H1 (cell line): ENCODE measurements around the gene LRRC39. TPM values are rescaled to one million over a fixed set of nuclear protein-coding genes. Genes with fewer than 3 reads are reported as not detected.

Experiments
- CTCF ChIA-PET: fragments of 300-600 bp; sonication (Branson Sonifier 250); formaldehyde crosslinking; loops from one replicate; lab custom pipeline; 2021; ENCODE audit not compliant: partially characterized antibody; lab: Charles Lee
- POLR2A ChIA-PET: fragments of 300-600 bp; sonication (Branson Sonifier 250); formaldehyde crosslinking; loops from one replicate; lab custom pipeline; 2021; ENCODE audit warnings: inconsistent platforms; ENCODE audit not compliant: partially characterized antibody; lab: Charles Lee
- DNase-seq, 2 experiments: peaks; one replicate each; pipeline versions ENCODE4 v3.0.0 to v3.0.0-alpha.2; 2010 to 2022; ENCODE audit warnings: low spot score in 2 of 2, low read depth in 1 of 2, mixed read lengths in 1 of 2
- FAIRE-seq: peaks from 2 replicates; lab custom pipeline; 2011; peaks lifted over from hg19 to GRCh38; lab: Jason Lieb, UNC
- H2AFZ ChIP-seq: 2 replicates; pipeline ENCODE4 v1.8.1; 2012; ENCODE audit warnings: low read length, inconsistent platforms
- H2AK5ac ChIP-seq: 2 replicates; pipeline ENCODE4 v1.6.1; 2013; ENCODE audit warnings: low read depth, low read length
- H2BK120ac ChIP-seq: replicated peaks from 2 replicates; pipeline ENCODE3; 2013; ENCODE audit warnings: low read depth, low read length, inconsistent platforms
- H2BK12ac ChIP-seq: 2 replicates; pipeline ENCODE4 v1.6.1; 2013; ENCODE audit warnings: low read depth, low read length
- H2BK15ac ChIP-seq: 2 replicates; pipeline ENCODE4 v1.6.1; 2013; ENCODE audit warnings: low read length
- H2BK20ac ChIP-seq: 2 replicates; pipeline ENCODE4 v1.6.1; 2013; ENCODE audit warnings: low read length
- H2BK5ac ChIP-seq: 2 replicates; pipeline ENCODE4 v1.6.1; 2013; ENCODE audit warnings: low read depth, low read length
- H3K14ac ChIP-seq: 2 replicates; pipeline ENCODE4 v1.6.1; 2013; ENCODE audit warnings: inconsistent platforms; ENCODE audit not compliant: insufficient read length
- H3K18ac ChIP-seq: 2 replicates; pipeline ENCODE4 v1.6.1; 2013; ENCODE audit warnings: low read length; ENCODE audit errors: extremely low read depth
- H3K23ac ChIP-seq: 2 replicates; pipeline ENCODE4 v1.6.1; 2013; ENCODE audit warnings: inconsistent platforms; ENCODE audit not compliant: insufficient read length
- H3K23me2 ChIP-seq: 2 replicates; pipeline ENCODE4 v1.6.1; 2013; ENCODE audit warnings: low read depth, low read length
- H3K27ac ChIP-seq: 2 replicates; pipeline ENCODE4 v1.6.1; 2011; ENCODE audit warnings: low read depth, low read length, inconsistent platforms
- H3K27me3 ChIP-seq, 4 experiments: replicated peaks in 1 of 4; 1 replicate in 1 of 4; 2 replicates in 3 of 4; pipeline versions ENCODE4 v1.6.1 to v1.8.1; 2011 to 2013; ENCODE audit warnings: low read length in 3 of 4, mild to moderate bottlenecking in 3 of 4, inconsistent platforms in 2 of 4, mixed read lengths in 2 of 4, moderate library complexity in 1 of 4; ENCODE audit not compliant: control insufficient read depth in 3 of 4, insufficient read depth in 3 of 4; ENCODE audit errors: extremely low read depth in 1 of 4
- H3K36me3 ChIP-seq, 4 experiments: 2 replicates each; pipeline versions ENCODE4 v1.6.1 to v1.8.1; 2011 to 2013; ENCODE audit warnings: mild to moderate bottlenecking in 4 of 4, low read length in 3 of 4, moderate library complexity in 2 of 4, control low read depth in 1 of 4, inconsistent platforms in 1 of 4; ENCODE audit not compliant: insufficient read depth in 4 of 4, control insufficient read depth in 2 of 4
- H3K4ac ChIP-seq: replicated peaks from 2 replicates; pipeline ENCODE3; 2013; ENCODE audit warnings: low read length, low read depth, mixed read lengths, inconsistent platforms; ENCODE audit not compliant: insufficient read length
- H3K4me1 ChIP-seq, 4 experiments: replicated peaks in 1 of 4; 1 replicate in 1 of 4; 2 replicates in 3 of 4; pipeline versions ENCODE4 v1.6.1 to v1.8.1; 2011 to 2013; ENCODE audit warnings: low read length in 3 of 4, inconsistent platforms in 2 of 4, mixed read lengths in 1 of 4; ENCODE audit not compliant: insufficient read depth in 4 of 4, control insufficient read depth in 3 of 4
- H3K4me2 ChIP-seq, 2 experiments: 2 replicates each; pipeline versions ENCODE4 v1.6.1 to v1.8.1; 2011 to 2013; ENCODE audit warnings: low read depth in 2 of 2, low read length in 2 of 2, control low read depth in 1 of 2, inconsistent platforms in 1 of 2, mild to moderate bottlenecking in 1 of 2; ENCODE audit not compliant: insufficient read depth in 1 of 2
- H3K4me3 ChIP-seq, 4 experiments: fragments of 200-600, 300-600 bp in 1 of 4; sonication (generic), shearing (Covaris generic), sonication (Bioruptor Twin) in 1 of 4; 2 replicates each; pipeline versions ENCODE4 v1.5.1 to v1.8.1; 2011 to 2016; ENCODE audit warnings: low read length in 4 of 4, low read depth in 3 of 4, control low read depth in 2 of 4, inconsistent platforms in 2 of 4, mild to moderate bottlenecking in 2 of 4, mixed read lengths in 1 of 4, moderate library complexity in 1 of 4; ENCODE audit not compliant: insufficient read depth in 2 of 4; ENCODE audit errors: extremely low read depth in 1 of 4
- H3K56ac ChIP-seq: replicated peaks from 2 replicates; pipeline ENCODE3; 2013; ENCODE audit warnings: low read depth, mild to moderate bottlenecking, mixed read lengths, low read length, inconsistent platforms; ENCODE audit not compliant: insufficient read length
- H3K79me1 ChIP-seq: 2 replicates; pipeline ENCODE4 v1.6.1; 2013; ENCODE audit warnings: low read depth, low read length, control low read depth
- H3K79me2 ChIP-seq, 2 experiments: 2 replicates each; pipeline versions ENCODE4 v1.6.1 to v1.8.1; 2012 to 2013; ENCODE audit warnings: low read length in 2 of 2, mild to moderate bottlenecking in 2 of 2, inconsistent platforms in 1 of 2; ENCODE audit not compliant: insufficient read depth in 2 of 2, control insufficient read depth in 1 of 2
- H3K9ac ChIP-seq, 4 experiments: replicated peaks in 1 of 4; 1 replicate in 1 of 4; 2 replicates in 3 of 4; pipeline versions ENCODE4 v1.6.1 to v1.8.1; 2011 to 2013; ENCODE audit warnings: low read depth in 3 of 4, low read length in 3 of 4, control low read depth in 2 of 4, mild to moderate bottlenecking in 2 of 4, moderate library complexity in 2 of 4, inconsistent platforms in 1 of 4; ENCODE audit errors: extremely low read depth in 1 of 4
- H3K9me3 ChIP-seq, 2 experiments: 2 replicates each; pipeline versions ENCODE4 v1.6.1 to v1.8.1; 2012 to 2013; ENCODE audit warnings: mild to moderate bottlenecking in 2 of 2, moderate library complexity in 2 of 2, control low read depth in 1 of 2, inconsistent platforms in 1 of 2, low read depth in 1 of 2, low read length in 1 of 2, mixed read lengths in 1 of 2; ENCODE audit not compliant: insufficient read depth in 2 of 2
- H4K20me1 ChIP-seq, 2 experiments: replicated peaks in 1 of 2; 2 replicates each; pipeline versions ENCODE3 to v1.8.1; 2011 to 2013; ENCODE audit warnings: inconsistent platforms in 2 of 2, low read length in 2 of 2, mild to moderate bottlenecking in 1 of 2; ENCODE audit not compliant: insufficient read depth in 2 of 2, control insufficient read depth in 1 of 2
- H4K5ac ChIP-seq: 2 replicates; pipeline ENCODE4 v1.6.1; 2013; ENCODE audit warnings: low read length, low read depth, mixed read lengths, inconsistent platforms; ENCODE audit not compliant: insufficient read length
- H4K8ac ChIP-seq: 2 replicates; pipeline ENCODE4 v1.8.0; 2013; ENCODE audit warnings: mild to moderate bottlenecking, moderate library complexity, low read length, inconsistent platforms; ENCODE audit not compliant: insufficient read depth; ENCODE audit errors: extremely low read depth
- H4K91ac ChIP-seq: replicated peaks from 2 replicates; pipeline ENCODE3; 2013; ENCODE audit warnings: low read length, mixed read lengths, inconsistent platforms; ENCODE audit not compliant: insufficient read length
- BACH1 ChIP-seq: IDR thresholded peaks from 2 replicates; pipeline ENCODE4 v1.6.1; 2012; ENCODE audit warnings: low read length, improper control_type of control experiment
- BRCA1 ChIP-seq: IDR thresholded peaks from 2 replicates; pipeline ENCODE4 v1.6.1; 2012; ENCODE audit warnings: low read depth, low read length, improper control_type of control experiment
- CTBP2 ChIP-seq: IDR thresholded peaks from 2 replicates; pipeline ENCODE4 v1.7.0; 2011; ENCODE audit warnings: borderline replicate concordance, mild to moderate bottlenecking, moderate library complexity, mixed read lengths, low read length; ENCODE audit not compliant: insufficient read depth, insufficient read length
- MAFK ChIP-seq: IDR thresholded peaks from 2 replicates; pipeline ENCODE4 v1.6.1; 2012; ENCODE audit warnings: low read depth, mild to moderate bottlenecking, improper control_type of control experiment, low read length
- POLR2AphosphoS5 ChIP-seq: IDR thresholded peaks from 2 replicates; pipeline ENCODE4 v1.6.1; 2011; ENCODE audit warnings: low read depth, low read length
- SIN3A ChIP-seq, 2 experiments: IDR thresholded peaks in 1 of 2; conservative IDR thresholded peaks in 1 of 2; 2 replicates each; pipeline ENCODE4 v1.6.1; 2011 to 2012; ENCODE audit warnings: low read length in 2 of 2, improper control_type of control experiment in 1 of 2, low read depth in 1 of 2, mild to moderate bottlenecking in 1 of 2
- SIX5 ChIP-seq: IDR thresholded peaks from 2 replicates; pipeline ENCODE4 v1.6.1; 2011; ENCODE audit warnings: mild to moderate bottlenecking, low read depth, low read length
- SUZ12 ChIP-seq: fragments of 200-600 bp; sonication (generic); IDR thresholded peaks from 2 replicates; pipeline ENCODE4 v1.6.1; 2012; ENCODE audit warnings: mild to moderate bottlenecking, inconsistent platforms, low read length, moderate library complexity, mixed read lengths
- YY1 ChIP-seq: IDR thresholded peaks from 2 replicates; pipeline ENCODE4 v1.6.1; 2011; ENCODE audit warnings: low read depth, mild to moderate bottlenecking, low read length
- WGBS, 2 experiments: shearing (Covaris generic) in 1 of 2; methylation state at CpG; one replicate each; pipeline versions ENCODE4 v1.1.6 to v1.1.7; 2013 to 2015; ENCODE audit warnings: low lambda C conversion rate in 2 of 2, mixed read lengths in 2 of 2, inconsistent platforms in 1 of 2, low coverage in 1 of 2, missing lambda C conversion rate in 1 of 2; ENCODE audit not compliant: insufficient replicate concordance in 2 of 2, insufficient coverage in 1 of 2, insufficient read length in 1 of 2; ENCODE audit errors: extremely low coverage in 1 of 2, missing lambda C conversion rate in 1 of 2; 5-methylcytosine and 5-hydroxymethylcytosine counted together
- polyA plus RNA-seq, 7 experiments: library from polyadenylated mRNA; depleted of rRNA in 3 of 7; stranded (reverse) in 5 of 7; unstranded in 2 of 7; fragments of >200 nt in 5 of 7; fragments of 200-250 nt in 2 of 7; gene quantifications; 1 replicate in 5 of 7; 2 replicates in 1 of 7; 4 replicates in 1 of 7; pipeline versions ENCODE4 v1.2.1 to v1.2.3, GENCODE V29; 2011 to 2013; ENCODE audit warnings: missing spikeins in 2 of 7, mixed read lengths in 2 of 7
- total RNA-seq: library from RNA; stranded (reverse); fragmentation: NEBNext Ultra II Directional; extraction: Animal tissue kit (Norgen Biotek cat#: 25700); gene quantifications from 2 replicates; pipeline ENCODE4 v1.2.1, GENCODE V29; 2021
- TF ChIP-seq, protein P1 (sequence below): IDR thresholded peaks from 2 replicates; pipeline ENCODE4 v1.6.1; 2012; ENCODE audit warnings: inconsistent platforms

The LRRC39 gene
- total and polyA plus RNA-seq, 2 of the 8 experiments (the other 6 are each of a cell fraction or from before 2014, with no cell fraction given): 0.33 to 0.39 TPM

DNA sequence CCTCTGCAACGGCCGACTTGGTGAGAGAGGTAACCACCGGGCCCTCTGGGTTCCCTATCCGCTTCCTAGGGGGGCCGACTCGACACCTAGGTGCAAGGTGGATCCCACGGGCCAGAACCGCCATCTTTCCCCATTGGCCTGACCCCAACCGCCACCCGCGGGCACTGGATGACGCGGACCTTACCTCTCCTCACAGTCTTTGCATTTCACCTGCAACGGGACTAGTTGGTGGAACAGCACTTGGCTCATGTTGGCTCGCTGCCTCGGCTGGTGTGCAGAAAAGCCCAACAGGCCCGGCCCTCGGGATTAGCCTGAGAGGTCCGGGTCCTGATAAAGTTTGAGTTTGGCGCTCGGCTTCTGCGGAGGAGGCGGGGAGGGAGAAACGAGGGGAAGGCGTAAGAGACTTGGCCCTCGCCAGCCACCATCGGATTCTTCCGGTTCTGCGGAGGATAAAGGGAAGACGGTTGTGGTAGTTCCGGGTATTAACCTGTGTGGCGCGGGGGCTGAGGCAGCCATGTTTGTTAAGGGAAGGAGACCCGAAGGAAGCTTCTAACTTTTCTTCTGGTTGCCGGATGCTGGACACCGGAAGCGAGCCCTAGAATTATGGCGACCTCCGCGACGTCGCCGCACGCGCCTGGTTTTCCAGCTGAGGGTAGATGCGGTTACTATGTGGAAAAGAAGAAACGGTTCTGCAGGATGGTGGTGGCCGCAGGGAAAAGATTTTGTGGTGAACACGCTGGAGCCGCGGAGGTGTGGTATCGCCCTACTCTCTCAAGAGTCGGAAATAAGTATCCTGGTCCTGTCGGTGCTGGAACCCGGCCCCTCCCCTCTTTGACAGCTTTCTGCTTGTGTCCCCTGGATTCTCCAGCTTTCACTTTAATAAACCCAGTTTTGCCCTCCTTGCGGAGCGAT, 45.2 kb downstream of the LRRC39 start, which contains the start of the genes SASS6 and TRMT13:
Gene SASS6, minus strand, starts transcription at position 365 of the 912 bp plus-strand sequence. Its CDS starts 116 bp downstream, at position 249.
Gene TRMT13, plus strand, starts transcription at position 598 of the 912 bp plus-strand sequence. Its CDS starts 6 bp downstream, at position 604.
- WGBS, 2 experiments: 2% methylated on average over 57 of the region's 57 CpGs; no CpG with 5 or more reads in 1 of the 2 experiments
- Histone ChIP-seq H2BK15ac (no peak within 1 kb of the TSS; the same call in 1 of the 2 replicates), H3K27ac (peak within 1 kb of the TSS; percentile 94), H3K27me3 (no peaks in the 10 kb centered on the region), H3K18ac (peak within 1 kb of the TSS; percentile 92), H2AFZ (peak within 1 kb of the TSS; percentile 93), H3K9ac (peak within 1 kb of the TSS; percentile 84 to 94 (median 91)), H4K91ac (peak within 1 kb of the TSS; percentile 95), H2AK5ac (no peak within 1 kb of the TSS), H3K79me1 (no peaks in the 10 kb centered on the region; the same call in 1 of the 2 replicates), H3K4ac (no peak within 1 kb of the TSS), H3K23me2 (no peaks in the 10 kb centered on the region), H3K14ac (no peak within 1 kb of the TSS), H3K23ac (no peak within 1 kb of the TSS), H4K5ac (peak within 1 kb of the TSS; percentile 99), H2BK12ac (peak within 1 kb of the TSS; percentile 45; the same call in 1 of the 2 replicates), H4K8ac (peak within 1 kb of the TSS; percentile 98), H4K20me1 (peaks cover 0 to 3% of the 10 kb centered on the region in 2 experiments), H3K36me3 (peaks cover 0 to 8% (median 3%) of the 10 kb centered on the region in 4 experiments; a peak in 3 of 8 replicates), H3K9me3 (no peaks in the 10 kb centered on the region), H3K4me1 (peaks cover 0 to 5% (median 0%) of the 10 kb centered on the region in 4 experiments; a peak in 2 of 7 replicates), H3K56ac (no peak within 1 kb of the TSS), H2BK5ac (peak within 1 kb of the TSS; percentile 96), H3K4me3 (peak within 1 kb of the TSS; percentile 79 to 96 (median 96)), H3K79me2 (peaks cover 9 to 61% of the 10 kb centered on the region in 2 experiments), H2BK20ac (no peak within 1 kb of the TSS), H2BK120ac (peak within 1 kb of the TSS; percentile 89), H3K4me2 (peak within 1 kb of the TSS; percentile 62 to 67)
- ChIA-PET POLR2A (interaction anchor here (0.6 to 1.3 kb wide), 17 partner anchors 9 to 762 kb away, joined by 3 to 7 read pairs (median 3); partner anchors contain the start of genes AGL, DBT, EXTL2 and RTCA), CTCF (interaction anchor here (0.9 to 1.2 kb wide), 2 partner anchors 11 to 324 kb away, joined by 3 to 4 read pairs; no protein-coding TSS in a partner anchor)
- DNase-seq (peak; percentile 86 to 90), FAIRE-seq (peak; percentile 89)
- TF ChIP-seq, protein P1, sequence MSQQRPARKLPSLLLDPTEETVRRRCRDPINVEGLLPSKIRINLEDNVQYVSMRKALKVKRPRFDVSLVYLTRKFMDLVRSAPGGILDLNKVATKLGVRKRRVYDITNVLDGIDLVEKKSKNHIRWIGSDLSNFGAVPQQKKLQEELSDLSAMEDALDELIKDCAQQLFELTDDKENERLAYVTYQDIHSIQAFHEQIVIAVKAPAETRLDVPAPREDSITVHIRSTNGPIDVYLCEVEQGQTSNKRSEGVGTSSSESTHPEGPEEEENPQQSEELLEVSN: peak; percentile 77
- TF ChIP-seq MAFK (no peak), POLR2AphosphoS5 (peak; percentile 64), BACH1 (no peak), SIX5 (peak; percentile 60), CTBP2 (peak; percentile 40), SUZ12 (no peak), BRCA1 (no peak), YY1 (peak; percentile 100), SIN3A (conservative IDR thresholded peaks at IDR 0.05 in 1 of 2, IDR thresholded peaks at IDR 0.05 in 1 of 2; ENCODE audit: low read depth in 1 of 2, low read length in 2 of 2) (peak; percentile 86 to 90)
